Activated B cell treated with CpG ODN at 0.5 μM for 24 hours (primary cell): ENCODE data around the gene RAPGEF3. TPM values are rescaled to one million over a fixed set of nuclear protein-coding genes. Genes with fewer than 3 reads are reported as not detected.
A peak's percentile ranks its signal among the peaks of the same experiment; 100 is the strongest.

ENCODE experiments used
- ATAC-seq: fragments of 200-7000 bp; cut with Tn5 transposase; one replicate; pipeline ENCODE4 v1.10.0; 2021; ENCODE audit warnings: low read depth, mild to moderate bottlenecking, moderate library complexity
- CTCF ChIA-PET: fragments of 350-600 bp; sonication (Branson Sonifier 250); formaldehyde crosslinking; loops from one replicate; lab custom pipeline; 2021; ENCODE audit warnings: antibody characterized with exemption; lab: Charles Lee
- POLR2A ChIA-PET: fragments of 350-600 bp; sonication (Branson Sonifier 250); formaldehyde crosslinking; loops from one replicate; lab custom pipeline; 2021; ENCODE audit warnings: antibody characterized with exemption; lab: Charles Lee
- DNase-seq: peaks from one replicate; pipeline ENCODE4 v3.0.0; 2022
- H3K27ac Mint-ChIP-seq: one replicate; pipeline ENCODE4 v1.8.0; 2020; ENCODE audit warnings: mixed read lengths
- H3K27me3 Mint-ChIP-seq: one replicate; pipeline ENCODE4 v1.8.0; 2021; ENCODE audit warnings: mixed read lengths
- H3K36me3 Mint-ChIP-seq: one replicate; pipeline ENCODE4 v1.8.0; 2021; ENCODE audit warnings: low read depth, mixed read lengths
- H3K4me1 Mint-ChIP-seq: one replicate; pipeline ENCODE4 v1.8.0; 2021; ENCODE audit warnings: mixed read lengths
- H3K4me3 Mint-ChIP-seq: one replicate; pipeline ENCODE4 v1.8.0; 2020; ENCODE audit warnings: mild to moderate bottlenecking, mixed read lengths
- H3K9me3 Mint-ChIP-seq: one replicate; pipeline ENCODE4 v1.8.0; 2020; ENCODE audit warnings: mixed read lengths
- CTCF ChIP-seq: fragments of 200-600 bp; IDR thresholded peaks from one replicate; pipeline ENCODE4 v1.8.0; 2022; ENCODE audit warnings: antibody characterized with exemption, mild to moderate bottlenecking
- intact Hi-C: fragments of 100-400 bp; cut with micrococcal nuclease; formaldehyde crosslinking; loops from one replicate; pipeline ENCODE4 v1.15.1; 2024
- total RNA-seq: library from RNA; stranded (reverse); gene quantifications from 2 replicates; pipeline ENCODE4 v1.2.3, GENCODE V29; 2022

The RAPGEF3 gene
- total RNA-seq, 1 donor from 2014 or later = 5.0 TPM

GRCh38 chr12:47717046-47717442 lies 41.6 kb downstream of the RAPGEF3 start:
- Mint-ChIP-seq H3K9me3 (no peaks in the 10 kb centered on the region), H3K36me3 (peaks cover 11% of the 10 kb centered on the region), H3K4me1 (peaks cover 34% of the 10 kb centered on the region), H3K27me3 (no peaks in the 10 kb centered on the region), H3K27ac (no peak overlapping the region), H3K4me3 (no peak overlapping the region)
- no peak for ATAC-seq
- ChIA-PET POLR2A (interaction anchor here (1.2 kb wide), 1 partner anchor 11 kb away, joined by 7 read pairs; the partner anchor contains the start of gene RPAP3), CTCF (interaction anchor here (1.3 to 7.3 kb wide), 6 partner anchors 25 to 123 kb away, joined by 3 to 134 read pairs (median 66); partner anchors contain the start of genes RAPGEF3 and SLC48A1)
- no peak for TF ChIP-seq CTCF
- intact Hi-C loops = loop anchor here (10.0 kb wide), 1 partner anchor 898 kb away; no protein-coding TSS in a partner anchor
- DNase-seq = no peak

GRCh38 chr12:47715877-47716548 lies 42.7 kb downstream of the RAPGEF3 start:
- peaks cover 31% of the 10 kb centered on the region for H3K4me1 Mint-ChIP-seq
- ChIA-PET CTCF (interaction anchor here (0.6 to 7.3 kb wide), 15 partner anchors 9 to 124 kb away, joined by 3 to 134 read pairs (median 7); partner anchors contain the start of genes ENDOU, RAPGEF3 and SLC48A1), POLR2A (interaction anchor here (0.8 to 1.9 kb wide), 5 partner anchors 10 to 124 kb away, joined by 3 to 7 read pairs (median 4); partner anchors contain the start of gene RPAP3)
- DNase-seq (no peak), ATAC-seq (no peak)
- intact Hi-C loops = loop anchor here (1.0 to 10.0 kb wide), 11 partner anchors 10 to 899 kb away; partner anchors contain the start of genes SLC48A1 and TMEM106C
- H3K27ac Mint-ChIP-seq = no peak overlapping the region
- H3K27me3 Mint-ChIP-seq = no peaks in the 10 kb centered on the region
- no peaks in the 10 kb centered on the region for H3K9me3 Mint-ChIP-seq
- peaks cover 8% of the 10 kb centered on the region for H3K36me3 Mint-ChIP-seq
- H3K4me3 Mint-ChIP-seq = no peak overlapping the region
- no peak for TF ChIP-seq CTCF

DNA sequence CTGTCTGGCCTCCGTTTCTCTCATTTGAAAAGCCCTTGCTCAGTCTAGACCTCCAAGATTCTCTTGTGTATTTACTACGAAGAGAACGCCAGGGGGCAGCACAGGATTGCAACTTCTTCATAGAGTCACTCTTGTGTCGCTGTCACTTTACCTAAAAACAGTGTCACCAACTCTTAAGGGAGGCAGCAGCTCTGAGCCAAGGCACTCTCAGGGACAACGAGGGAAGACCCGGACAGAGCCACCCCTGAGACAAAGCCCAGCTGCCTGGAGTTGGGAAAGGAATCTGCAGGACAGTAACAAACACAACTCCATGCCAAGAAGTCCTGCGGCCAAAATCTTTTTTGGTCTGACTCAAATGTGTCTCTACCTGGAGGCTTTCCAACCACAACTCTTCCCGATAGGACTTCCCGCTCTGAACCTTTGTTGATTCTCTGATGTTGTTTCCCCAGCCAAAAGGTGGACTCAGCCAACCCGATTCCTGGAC lies 43.2 kb downstream of the RAPGEF3 start:
- peak; percentile 18 for TF ChIP-seq CTCF
- Mint-ChIP-seq H3K36me3 (peaks cover 5% of the 10 kb centered on the region), H3K4me1 (peaks cover 37% of the 10 kb centered on the region), H3K9me3 (no peaks in the 10 kb centered on the region), H3K27ac (no peak overlapping the region), H3K27me3 (no peaks in the 10 kb centered on the region), H3K4me3 (no peak overlapping the region)
- peak; percentile 54 for DNase-seq
- ATAC-seq = peak; percentile 87
- intact Hi-C loops = loop anchor here (1.0 to 10.0 kb wide), 11 partner anchors 11 to 899 kb away; partner anchors contain the start of genes SLC48A1 and TMEM106C
- ChIA-PET CTCF (interaction anchor here (0.6 to 7.3 kb wide), 18 partner anchors 10 to 125 kb away, joined by 3 to 134 read pairs (median 6); partner anchors contain the start of genes ENDOU, RAPGEF3, RPAP3 and SLC48A1), POLR2A (interaction anchor here (0.8 to 1.9 kb wide), 5 partner anchors 9 to 124 kb away, joined by 3 to 6 read pairs (median 4); partner anchors contain the start of gene RPAP3)

GRCh38 chr12:47714826-47715386 lies 43.8 kb downstream of the RAPGEF3 start:
- TF ChIP-seq CTCF = no peak
- Mint-ChIP-seq H3K9me3 (no peaks in the 10 kb centered on the region), H3K27ac (no peak overlapping the region), H3K4me3 (no peak overlapping the region), H3K27me3 (no peaks in the 10 kb centered on the region), H3K4me1 (peaks cover 42% of the 10 kb centered on the region), H3K36me3 (peaks cover 4% of the 10 kb centered on the region)
- DNase-seq (no peak), ATAC-seq (no peak)
- intact Hi-C loops = loop anchor here (1.0 to 10.0 kb wide), 11 partner anchors 11 to 900 kb away; partner anchors contain the start of genes SLC48A1 and TMEM106C
- POLR2A ChIA-PET = interaction anchor here (1.0 to 1.9 kb wide), 4 partner anchors 9 to 125 kb away, joined by 3 to 6 read pairs (median 4); partner anchors contain the start of gene RPAP3
- CTCF ChIA-PET = interaction anchor here (0.6 to 7.3 kb wide), 16 partner anchors 9 to 125 kb away, joined by 3 to 134 read pairs (median 7); partner anchors contain the start of genes ENDOU, RAPGEF3, RPAP3 and SLC48A1
